A549 (cell line): ENCODE results near the gene PRELID3B.

Source experiments
- BHLHE40 ChIP-seq: IDR thresholded peaks from 2 replicates; pipeline ENCODE4 v1.6.1; 2012; ENCODE audit warnings: low read depth, low read length, inconsistent platforms
- CHD2 ChIP-seq: fragments of 150-350 bp; IDR thresholded peaks from 2 replicates; pipeline ENCODE4 v1.6.1; 2014; ENCODE audit warnings: low read length; ENCODE audit not compliant: partially characterized antibody
- MAFK ChIP-seq: fragments of 450-650 bp; IDR thresholded peaks from 2 replicates; pipeline ENCODE4 v1.6.1; 2014; ENCODE audit not compliant: partially characterized antibody
- MAZ ChIP-seq: fragments of 150-350 bp; IDR thresholded peaks from 2 replicates; pipeline ENCODE4 v1.6.1; 2014; ENCODE audit warnings: antibody characterized with exemption, low read depth, low read length, borderline replicate concordance
- MYC ChIP-seq: IDR thresholded peaks from 2 replicates; pipeline ENCODE4 v1.6.1; 2012; ENCODE audit warnings: mild to moderate bottlenecking, inconsistent platforms, low read length, improper control_type of control experiment, borderline replicate concordance
- POLR2AphosphoS2 ChIP-seq: conservative IDR thresholded peaks from 2 replicates; pipeline ENCODE4 v1.6.1; 2012; ENCODE audit warnings: low read length, improper control_type of control experiment, inconsistent platforms
- RCOR1 ChIP-seq: fragments of 150-350 bp; IDR thresholded peaks from 2 replicates; pipeline ENCODE4 v1.6.1; 2014; ENCODE audit warnings: antibody characterized with exemption, low read length, low read depth
- ZNF302 ChIP-seq: fragments of 250-450 bp; sonication (Bioruptor Pico); IDR thresholded peaks from 2 replicates; pipeline ENCODE4 v1.9.0; 2021; ENCODE audit warnings: inconsistent platforms, mild to moderate bottlenecking, moderate library complexity
- TF ChIP-seq, protein P1 (sequence below): fragments of >200 bp; sonication (Bioruptor Twin); formaldehyde crosslinking; IDR thresholded peaks from 3 replicates; pipeline ENCODE4 v1.5.1; 2016
- TF ChIP-seq, protein P2 (sequence below): fragments of 150-350 bp; IDR thresholded peaks from 2 replicates; pipeline ENCODE4 v1.6.1; 2014; ENCODE audit warnings: low read depth, mild to moderate bottlenecking, low read length
- TF ChIP-seq, protein P3 (sequence below): IDR thresholded peaks from 2 replicates; pipeline ENCODE4 v1.6.1; 2012

DNA sequence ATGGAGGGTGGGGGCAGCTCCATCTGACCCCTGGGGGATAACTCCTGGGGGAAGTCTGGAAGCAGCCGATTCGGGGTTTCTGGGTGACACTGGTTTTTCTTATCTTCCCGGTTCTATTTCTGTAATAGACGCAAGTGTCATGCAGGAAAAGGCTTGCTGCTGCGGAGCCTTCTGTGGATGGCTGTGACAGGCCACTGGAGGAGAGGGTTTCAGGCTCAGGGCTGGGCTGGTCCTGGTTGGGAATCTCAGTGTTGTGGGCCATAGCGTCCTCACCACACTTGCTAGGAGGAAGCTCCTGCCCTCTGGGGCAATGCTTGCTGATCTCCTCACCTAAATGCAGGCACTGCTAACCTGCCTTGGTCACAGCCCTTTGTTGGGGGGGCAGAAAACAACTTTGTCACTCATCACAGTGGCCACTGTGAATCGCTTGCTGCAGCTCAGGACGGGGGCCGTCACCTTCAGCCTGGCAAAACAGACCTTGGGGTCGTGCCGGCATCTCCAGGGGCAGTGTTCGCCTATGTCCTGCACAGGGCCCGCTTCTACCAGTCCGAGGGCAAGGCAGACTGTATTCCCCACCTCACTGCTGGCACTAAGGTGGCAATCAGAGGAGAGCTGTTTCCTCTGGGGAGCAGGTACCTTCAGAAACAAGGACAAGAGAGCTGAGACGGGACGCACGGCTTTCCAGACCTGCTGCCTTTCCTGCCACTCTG is 27.8 kb downstream of the PRELID3B start:
- TF ChIP-seq MAFK (no peak), RCOR1 (no peak), BHLHE40 (no peak), MAZ (no peak), CHD2 (no peak), MYC (no peak), POLR2AphosphoS2 (no peak), ZNF302 (CRISPR knock-in tag) (no peak)
- TF ChIP-seq, protein P1, sequence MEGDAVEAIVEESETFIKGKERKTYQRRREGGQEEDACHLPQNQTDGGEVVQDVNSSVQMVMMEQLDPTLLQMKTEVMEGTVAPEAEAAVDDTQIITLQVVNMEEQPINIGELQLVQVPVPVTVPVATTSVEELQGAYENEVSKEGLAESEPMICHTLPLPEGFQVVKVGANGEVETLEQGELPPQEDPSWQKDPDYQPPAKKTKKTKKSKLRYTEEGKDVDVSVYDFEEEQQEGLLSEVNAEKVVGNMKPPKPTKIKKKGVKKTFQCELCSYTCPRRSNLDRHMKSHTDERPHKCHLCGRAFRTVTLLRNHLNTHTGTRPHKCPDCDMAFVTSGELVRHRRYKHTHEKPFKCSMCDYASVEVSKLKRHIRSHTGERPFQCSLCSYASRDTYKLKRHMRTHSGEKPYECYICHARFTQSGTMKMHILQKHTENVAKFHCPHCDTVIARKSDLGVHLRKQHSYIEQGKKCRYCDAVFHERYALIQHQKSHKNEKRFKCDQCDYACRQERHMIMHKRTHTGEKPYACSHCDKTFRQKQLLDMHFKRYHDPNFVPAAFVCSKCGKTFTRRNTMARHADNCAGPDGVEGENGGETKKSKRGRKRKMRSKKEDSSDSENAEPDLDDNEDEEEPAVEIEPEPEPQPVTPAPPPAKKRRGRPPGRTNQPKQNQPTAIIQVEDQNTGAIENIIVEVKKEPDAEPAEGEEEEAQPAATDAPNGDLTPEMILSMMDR: no peak
- TF ChIP-seq, protein P2, sequence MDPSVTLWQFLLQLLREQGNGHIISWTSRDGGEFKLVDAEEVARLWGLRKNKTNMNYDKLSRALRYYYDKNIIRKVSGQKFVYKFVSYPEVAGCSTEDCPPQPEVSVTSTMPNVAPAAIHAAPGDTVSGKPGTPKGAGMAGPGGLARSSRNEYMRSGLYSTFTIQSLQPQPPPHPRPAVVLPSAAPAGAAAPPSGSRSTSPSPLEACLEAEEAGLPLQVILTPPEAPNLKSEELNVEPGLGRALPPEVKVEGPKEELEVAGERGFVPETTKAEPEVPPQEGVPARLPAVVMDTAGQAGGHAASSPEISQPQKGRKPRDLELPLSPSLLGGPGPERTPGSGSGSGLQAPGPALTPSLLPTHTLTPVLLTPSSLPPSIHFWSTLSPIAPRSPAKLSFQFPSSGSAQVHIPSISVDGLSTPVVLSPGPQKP: no peak
- TF ChIP-seq, protein P3, sequence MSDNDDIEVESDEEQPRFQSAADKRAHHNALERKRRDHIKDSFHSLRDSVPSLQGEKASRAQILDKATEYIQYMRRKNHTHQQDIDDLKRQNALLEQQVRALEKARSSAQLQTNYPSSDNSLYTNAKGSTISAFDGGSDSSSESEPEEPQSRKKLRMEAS: no peak
